HG03439 (cell line): ENCODE results near the gene PCSK4.
"Not testable (repeated sequence)": the region's sequence is repeated elsewhere in the genome, so short reads cannot be mapped to it uniquely, and the experiment has no call there.

Source experiments
- ATAC-seq: cut with Tn5 transposase; IDR thresholded peaks from one replicate; pipeline ENCODE4 v1.9.1; 2021; ENCODE audit warnings: mild to moderate bottlenecking, moderate library complexity; ENCODE audit not compliant: unreplicated experiment

The PCSK4 gene

DNA sequence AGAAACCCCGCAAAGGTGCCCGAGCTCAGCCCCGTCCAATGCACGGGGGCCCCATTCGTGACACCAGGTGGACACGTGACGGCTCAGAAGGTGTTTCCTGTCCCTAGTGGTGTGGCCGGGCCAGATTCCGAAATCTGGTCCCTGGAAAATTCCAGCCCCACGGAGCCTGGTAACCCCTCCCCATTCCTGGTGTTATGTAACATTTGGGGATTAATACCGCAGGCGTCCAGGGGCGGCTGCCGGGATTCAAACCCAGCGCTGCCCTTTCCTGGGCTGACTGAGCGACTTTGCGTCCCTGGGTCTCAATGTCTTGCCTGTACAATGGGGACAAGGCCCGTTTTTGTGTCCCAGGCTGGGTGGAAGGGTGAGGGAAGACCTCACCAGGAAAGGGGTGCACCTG is 32.7 kb upstream of the PCSK4 start:
- ATAC-seq = no peak

DNA sequence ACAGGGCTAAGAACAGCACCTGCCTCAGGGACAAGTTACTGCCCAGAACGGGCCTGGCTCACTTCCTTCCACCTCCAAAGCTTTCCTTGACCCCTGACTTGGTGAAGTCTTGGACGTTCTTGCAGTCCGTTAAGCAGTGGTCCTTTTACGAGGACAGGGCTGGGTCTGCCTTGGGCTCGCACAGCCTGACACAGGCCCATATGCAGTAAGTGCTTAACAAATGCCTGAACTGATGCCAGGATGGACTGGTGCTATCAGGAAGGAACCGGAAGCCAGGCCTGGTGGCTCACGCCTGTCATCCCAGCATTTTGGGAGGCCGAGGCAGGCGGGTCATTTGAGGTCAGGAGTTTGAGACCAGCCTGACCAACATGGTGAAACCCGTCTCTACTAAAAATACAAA is 31.9 kb upstream of the PCSK4 start:
- ATAC-seq = no peak

DNA sequence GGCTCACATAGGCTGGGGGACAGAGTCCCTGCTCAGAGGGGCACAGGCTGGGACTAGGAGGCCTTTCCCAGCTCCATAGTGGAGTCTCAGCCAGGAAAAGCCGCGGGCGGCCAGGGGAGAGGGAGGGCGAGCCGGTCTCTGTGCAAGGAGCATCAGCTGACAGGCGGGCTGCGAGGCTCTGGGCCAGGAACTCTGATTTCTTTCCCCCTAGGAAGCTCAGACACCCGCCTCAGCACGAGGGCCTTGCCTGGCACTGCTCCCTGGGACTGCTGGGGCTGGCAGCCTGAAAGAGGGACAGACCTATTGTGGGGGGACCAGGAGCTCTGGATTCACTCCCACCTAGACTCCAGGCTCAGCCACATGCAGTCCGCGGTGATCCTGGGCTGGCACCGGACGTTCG is 31.5 kb upstream of the PCSK4 start:
- ATAC-seq = no peak

DNA sequence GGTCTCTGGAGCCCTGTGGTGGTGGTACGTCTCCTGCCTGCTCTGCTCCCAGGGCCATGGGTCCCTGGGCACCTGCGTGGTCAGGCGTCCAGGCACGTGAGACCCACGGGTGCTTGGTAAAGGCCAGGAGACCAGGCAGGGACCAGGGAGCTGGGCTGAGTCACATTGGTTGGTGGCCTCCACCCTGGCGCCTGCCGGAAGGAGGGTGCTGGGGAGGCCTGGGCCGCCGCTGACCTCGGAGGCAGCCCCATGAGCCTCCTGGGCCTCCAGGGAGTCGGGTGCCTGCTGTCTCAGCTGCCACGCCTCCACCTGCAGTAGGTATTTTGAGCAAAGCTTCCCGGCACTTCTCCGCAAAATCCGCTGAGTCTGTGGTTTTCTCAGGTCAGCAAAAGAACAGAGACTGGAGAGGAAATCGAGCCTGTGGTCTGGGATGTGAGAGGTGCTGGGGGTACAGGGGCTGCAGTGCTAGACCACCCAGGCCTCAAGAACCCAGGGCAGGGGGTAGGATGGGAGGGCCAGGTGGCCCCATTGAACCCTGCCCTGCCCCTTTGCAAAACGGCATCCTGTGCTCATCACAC is 30.1 kb upstream of the PCSK4 start:
- ATAC-seq = no peak

DNA sequence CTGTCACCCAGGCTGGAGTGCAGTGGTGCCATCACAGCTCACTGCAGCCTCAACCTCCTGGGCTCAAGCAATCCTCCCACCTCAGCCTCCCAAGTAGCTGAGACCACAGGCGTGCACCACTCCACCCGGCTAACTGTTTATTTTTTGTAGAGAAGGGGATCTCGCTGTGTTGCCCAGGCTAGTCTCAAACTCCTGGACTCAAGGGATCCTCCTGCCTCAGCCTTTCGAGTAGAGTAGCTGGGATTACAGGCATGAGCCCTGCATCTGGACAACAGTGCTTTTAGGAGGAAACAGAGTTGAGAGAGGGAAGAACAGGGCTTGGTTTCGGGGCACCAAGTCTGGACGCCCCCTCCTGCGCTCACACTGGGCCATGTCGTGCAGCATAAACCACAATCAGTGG is 29.7 kb upstream of the PCSK4 start:
- not testable (repeated sequence) for ATAC-seq

DNA sequence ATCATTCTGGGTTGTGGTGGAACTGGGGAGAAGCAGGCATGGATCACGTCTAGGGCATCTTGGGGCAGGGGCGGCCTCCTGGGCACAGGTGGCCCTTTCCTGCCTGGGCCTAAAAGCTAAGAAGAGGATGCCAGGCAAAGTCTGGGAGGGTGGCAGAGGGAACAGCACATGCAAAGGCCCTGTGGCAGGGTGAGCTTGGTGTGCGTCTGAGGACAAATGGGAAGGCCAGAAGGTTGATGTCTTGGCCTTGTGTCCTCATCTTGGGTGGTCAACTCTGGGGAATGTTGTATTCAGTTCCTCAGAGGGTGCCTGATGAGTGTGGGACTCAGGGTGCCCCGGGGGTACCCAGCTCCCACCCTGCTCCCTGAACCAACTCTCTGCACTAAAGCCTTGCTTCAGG is 28.3 kb upstream of the PCSK4 start:
- ATAC-seq = no peak

DNA sequence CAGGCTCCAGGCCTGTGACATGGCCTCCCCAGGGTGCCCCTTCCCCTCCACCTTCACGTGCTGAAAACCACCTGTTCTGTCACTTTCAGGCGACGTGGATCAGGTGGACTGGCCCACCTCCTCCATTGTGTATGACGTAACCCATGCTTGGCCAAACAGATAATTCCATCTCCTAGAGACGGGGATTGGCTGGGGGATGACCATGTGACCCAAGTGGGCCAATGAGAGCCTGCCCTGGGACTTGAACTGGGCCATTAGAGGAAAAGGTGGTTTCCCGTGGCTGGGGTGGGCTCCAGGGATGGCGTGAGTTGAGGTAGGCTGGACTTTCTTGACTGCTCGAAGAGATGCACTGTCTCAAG is 26.2 kb upstream of the PCSK4 start:
- ATAC-seq = no peak

DNA sequence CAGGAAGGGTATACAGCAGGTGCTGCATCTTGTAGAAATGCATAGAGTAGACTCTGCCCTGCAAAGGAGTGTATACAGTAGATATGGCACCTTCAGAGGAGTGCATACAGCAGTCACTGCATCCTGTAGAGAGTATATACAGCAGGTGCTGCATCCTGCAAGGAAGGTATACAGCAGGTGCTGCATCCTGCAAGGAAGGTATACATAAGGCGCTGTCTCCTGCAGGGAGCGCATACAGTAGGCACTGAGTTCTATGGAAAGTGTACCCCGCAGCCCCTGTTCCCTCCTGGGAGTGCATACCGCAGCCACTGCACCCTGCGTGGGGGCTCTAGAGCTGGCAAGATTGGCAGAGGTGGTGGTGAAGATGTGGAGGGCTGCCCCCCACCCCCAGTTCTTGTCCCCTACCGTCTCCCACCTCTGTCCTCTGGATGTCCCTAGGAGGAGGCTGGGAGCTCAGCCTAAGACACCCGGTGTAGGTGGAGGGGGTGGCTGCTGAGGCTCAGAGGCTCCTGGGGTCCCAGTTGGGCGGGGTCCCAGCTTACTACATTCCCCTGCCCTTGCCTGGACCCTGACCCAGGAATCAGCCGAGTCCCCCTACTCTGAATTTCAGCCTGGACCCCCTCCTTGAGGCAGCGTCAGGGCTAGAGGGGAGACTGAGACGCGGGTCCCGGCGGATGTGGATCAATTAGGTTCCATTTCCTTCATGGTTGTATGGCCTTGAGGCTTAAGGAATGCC is 25.0 kb upstream of the PCSK4 start:
- no peak for ATAC-seq

DNA sequence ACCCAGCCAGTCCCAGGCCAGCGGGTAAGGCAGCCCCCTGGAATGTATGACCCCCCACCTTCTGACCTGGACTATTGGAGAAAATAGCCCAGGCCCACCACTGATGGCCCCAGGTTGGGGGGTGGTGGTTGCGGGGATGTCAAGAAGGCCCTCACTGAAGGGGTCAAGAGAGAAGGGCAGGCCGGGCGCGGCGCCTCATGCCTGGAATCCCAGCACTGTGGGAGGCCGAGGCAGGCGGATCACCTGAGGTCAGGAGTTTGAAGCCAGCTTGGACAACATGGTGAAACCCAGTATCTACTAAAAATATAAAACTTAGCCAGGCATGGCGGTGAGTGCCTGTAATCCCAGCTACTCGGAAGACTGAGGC is 24.1 kb upstream of the PCSK4 start:
- ATAC-seq = no peak

DNA sequence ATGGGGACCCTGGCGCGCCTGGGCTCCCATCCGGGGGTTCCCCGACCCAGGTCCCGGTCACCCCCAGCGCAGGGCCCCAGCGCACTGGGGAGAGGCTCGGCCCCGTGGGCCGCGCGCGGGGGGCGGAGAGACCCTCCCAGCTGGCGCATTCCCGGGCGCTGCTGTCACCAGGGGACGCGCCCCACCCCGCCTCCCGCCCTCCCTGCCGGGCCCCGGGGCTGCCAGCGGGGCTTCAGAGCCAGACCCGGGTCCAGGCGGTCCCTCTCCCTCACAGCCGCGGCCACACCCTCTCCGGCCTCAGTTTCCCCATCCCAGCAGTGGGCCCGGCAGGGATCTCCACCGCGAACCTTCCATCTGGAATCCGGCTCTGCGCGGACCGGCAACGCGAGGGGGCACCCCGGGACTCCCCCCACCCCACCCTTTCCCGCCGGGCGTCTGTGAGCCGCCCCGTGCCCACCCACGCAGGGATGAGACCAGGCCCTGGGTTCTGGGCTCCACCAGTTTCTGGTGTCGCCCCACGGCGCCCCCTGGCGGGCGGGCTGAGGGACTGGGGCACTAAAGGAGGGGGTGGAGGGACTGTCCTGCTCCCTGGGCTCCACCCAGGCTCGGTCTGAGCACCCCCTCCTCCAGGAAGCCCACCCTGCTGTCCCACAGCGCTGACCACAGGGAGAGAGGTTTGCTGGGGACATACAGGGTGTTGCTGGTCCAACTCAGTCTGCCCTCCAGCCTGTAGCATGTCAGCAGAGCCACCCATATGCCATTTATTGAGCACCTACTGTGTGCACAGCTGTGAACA is 23.5 kb upstream of the PCSK4 start:
- ATAC-seq = no peak

DNA sequence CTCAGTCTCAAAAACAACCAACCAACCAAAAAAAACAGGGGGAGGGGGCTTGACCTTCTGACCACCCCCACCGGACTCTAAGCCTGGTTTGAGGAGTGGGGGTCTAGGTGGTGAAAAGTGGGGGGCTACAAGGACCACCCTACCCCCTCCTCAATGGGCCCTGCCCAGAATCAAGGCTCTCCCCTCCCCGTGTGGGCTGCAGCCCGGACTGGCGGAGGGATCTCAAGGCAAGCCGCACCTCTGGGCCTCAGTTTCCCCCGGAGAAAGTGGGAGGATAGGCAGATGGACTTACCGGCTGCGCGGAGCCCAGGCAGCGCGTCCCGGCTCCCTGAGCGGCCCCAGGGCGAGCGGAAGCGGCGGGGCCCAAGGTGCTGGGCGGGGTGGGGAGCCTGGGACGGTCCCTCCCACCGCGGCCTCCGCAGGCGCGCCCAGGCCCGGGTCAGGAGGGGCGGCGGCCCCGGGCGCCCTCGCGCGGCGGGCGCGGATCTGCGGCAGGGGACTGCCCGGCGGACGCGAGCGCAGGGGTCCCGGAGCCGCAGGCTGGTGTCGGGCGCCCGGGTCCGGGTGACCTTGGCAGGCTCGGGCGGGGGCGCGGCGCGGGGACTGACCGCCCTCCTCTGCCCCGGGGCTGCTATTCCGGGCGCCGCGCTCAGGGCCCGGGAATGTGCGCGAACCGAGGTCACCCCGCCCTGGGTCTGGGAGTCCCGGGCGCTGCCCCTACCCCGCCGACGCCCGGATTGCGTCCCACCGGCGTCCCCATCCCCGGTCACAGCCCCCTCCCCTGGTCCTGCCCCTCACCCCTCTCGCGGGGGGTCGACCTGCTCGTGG is 22.7 kb upstream of the PCSK4 start, which contains the start of gene ADAMTSL5:
TSS of gene ADAMTSL5 (minus strand) at position 349 of the 828 bp plus-strand sequence. CDS start 2,076 bp downstream, outside the sequence.
- ATAC-seq = no peak

DNA sequence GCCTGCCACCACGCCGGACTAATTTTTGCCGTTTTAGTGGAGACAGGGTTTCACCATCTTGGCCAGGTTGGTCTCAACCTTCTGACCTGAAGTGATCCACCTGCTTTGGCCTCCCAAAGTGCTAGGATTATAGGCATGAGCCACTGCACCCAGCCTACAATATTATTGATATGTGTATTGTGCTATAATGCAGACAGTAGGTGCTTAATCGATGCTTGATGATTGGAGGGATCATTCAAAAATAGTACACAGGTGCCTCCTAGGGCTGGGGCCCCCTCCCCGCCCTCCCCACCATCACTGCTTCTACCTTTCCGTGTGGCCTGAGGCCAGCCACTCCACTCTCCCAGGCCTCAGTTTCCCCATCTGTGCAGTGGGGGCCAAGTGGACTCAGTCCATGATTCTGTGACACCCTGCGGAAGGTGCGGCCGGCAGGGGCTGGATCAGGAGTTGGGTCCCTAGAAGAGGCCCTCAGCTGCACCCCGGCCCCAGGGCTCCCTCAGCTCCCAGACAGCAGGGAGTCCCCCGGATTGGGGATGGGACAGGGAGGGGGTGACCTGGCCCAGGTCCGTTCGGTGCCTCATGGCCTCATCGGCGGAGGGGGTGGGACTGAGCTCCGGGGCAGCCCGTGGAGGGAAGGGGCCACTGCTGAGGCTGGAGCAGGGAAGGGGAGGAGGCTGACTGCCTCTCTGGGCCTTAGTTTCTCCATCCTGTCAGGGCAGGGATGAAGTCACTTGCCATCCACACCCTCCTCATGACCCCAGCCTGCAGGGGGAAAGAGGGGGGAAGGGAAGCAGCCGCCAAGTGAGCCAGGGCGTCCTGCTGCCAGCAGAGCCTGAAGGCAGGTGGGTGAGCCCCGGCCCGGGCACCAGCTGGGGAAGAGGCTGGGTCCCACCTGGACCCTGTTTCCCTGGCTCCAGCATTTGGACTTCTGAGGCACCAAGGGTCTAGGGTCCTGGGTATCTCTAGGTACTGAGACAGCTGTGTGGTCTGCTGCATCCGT is 21.5 kb upstream of the PCSK4 start:
- ATAC-seq = no peak

DNA sequence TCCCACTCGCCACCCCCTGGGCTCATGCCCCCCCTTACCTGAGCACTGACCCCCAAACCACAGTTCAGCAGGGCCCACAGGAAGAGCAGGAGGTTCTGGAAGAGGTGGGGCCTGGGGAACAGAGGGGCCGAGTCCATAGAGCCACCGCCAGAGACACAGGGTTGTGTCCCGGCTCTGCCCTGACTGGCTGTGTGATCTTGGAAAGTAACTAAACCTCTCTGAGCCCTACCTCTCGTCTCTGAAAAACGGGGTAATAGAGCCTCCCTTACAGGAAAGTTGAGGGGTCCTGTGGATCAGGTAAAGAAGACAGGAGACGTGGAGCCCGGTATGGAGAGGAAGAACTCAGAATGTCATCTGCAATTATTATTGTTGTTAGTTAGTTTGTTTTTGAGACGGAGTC is 20.7 kb upstream of the PCSK4 start:
- ATAC-seq = no peak

DNA sequence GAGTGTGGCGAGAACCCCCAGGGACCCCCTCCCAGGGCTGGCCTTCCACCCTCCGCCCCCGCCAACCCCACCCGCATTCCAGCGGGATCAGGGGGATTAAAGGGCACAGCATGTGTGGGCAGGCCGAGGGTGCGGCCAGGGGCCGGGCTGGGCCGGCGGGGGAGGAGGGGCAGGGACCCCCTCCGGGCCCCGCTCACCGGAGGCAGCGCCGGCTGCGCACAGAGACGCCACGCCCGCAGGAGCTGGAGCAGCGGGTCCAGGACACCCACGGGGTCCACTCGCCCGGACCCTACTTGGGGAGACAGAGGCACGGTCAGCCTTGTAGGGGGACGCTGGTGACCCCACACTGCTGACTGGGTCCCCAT is 20.3 kb upstream of the PCSK4 start:
- no peak for ATAC-seq

DNA sequence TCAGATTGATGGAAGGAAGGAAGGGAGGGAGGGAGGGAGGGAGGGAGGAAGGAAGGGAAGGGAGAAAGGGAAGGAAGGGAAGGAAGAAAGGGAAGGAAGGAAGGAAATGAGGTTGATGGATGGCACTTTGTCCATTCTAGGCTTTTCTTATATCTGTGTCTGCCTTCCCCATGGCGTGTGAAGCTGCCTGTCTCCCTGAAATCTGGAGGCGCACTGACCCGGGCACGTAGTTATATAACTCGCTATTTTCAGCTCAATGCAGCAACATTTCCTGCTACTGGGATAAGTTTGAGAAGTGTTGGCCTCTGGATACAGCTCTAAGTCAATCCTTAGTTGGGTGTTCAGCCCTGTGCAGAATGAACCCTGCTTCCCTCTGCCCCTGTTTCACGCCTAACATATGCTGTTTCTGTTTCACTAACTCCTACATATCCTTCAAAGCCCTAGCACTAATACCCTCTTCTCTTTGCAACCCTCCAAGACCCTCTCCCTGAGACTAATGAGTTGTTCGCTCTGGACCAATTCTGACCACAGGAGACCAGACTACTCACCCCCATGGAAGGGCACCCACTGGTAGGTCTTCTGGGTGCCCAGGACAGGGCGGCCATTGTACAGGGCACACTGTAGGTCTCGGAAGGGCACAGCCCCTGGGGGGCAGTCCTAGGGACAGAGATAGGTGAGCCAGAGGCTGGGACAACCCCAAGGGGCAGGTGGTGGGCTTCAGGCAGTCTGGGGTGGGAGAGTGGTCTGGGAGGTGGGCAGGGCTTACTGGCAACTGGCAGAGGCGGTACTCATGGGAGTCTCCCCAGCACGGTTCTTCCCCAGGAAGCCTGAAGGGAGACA is 19.7 kb upstream of the PCSK4 start:
- no peak for ATAC-seq

DNA sequence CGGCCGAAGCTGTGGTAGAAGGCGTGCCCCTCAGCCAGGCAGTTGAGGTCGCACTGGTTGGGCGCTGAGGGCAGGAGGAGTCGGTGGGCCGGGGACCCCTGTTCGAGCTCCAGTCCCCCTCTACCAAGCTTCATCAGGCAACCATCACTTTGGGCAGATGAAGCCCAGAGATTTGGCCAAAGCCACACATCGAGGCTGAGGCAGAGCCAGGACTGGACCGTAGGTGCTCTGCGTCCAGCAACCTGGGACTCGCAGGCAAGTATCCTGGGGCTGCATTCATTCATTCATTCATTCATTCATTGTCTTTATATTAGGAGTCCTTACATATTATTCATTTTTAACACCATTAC is 18.3 kb upstream of the PCSK4 start:
- no peak for ATAC-seq

DNA sequence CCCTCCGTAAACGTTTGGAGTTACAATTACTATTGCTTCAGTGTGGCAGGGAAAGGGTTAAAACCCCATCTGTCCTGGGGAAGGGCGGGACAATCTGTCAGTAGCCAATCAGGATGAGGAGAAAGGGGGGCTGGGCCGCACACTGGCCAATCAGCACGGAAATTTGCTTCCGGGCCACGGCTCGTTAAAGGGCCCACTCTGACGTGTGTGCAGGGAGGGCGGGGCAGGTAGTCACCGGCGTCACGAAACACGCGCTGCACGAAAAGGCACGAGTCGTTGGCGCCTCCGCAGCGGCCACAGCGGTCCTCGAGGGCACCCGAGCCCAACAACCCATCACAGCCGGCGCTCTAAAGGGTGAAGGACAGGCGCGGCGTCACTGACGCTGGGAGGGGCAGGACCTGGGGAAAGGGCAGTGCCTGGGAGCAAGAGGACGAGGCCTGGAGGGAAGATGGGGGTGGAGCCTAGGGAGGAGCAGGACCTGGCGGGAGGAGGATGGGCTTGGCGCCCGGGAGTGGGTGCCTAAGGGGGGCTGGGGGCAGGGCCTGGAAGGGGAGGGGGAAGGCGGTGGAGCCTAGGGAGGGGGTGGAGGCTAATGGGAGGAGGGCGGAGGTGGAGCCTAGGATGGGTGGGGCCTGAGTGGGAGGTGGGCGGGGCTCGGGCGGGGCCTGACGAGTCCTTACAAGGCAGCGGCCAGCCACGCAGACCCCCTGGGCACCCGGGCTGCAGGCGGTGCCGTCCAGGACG is 17.8 kb upstream of the PCSK4 start:
- ATAC-seq = no peak

DNA sequence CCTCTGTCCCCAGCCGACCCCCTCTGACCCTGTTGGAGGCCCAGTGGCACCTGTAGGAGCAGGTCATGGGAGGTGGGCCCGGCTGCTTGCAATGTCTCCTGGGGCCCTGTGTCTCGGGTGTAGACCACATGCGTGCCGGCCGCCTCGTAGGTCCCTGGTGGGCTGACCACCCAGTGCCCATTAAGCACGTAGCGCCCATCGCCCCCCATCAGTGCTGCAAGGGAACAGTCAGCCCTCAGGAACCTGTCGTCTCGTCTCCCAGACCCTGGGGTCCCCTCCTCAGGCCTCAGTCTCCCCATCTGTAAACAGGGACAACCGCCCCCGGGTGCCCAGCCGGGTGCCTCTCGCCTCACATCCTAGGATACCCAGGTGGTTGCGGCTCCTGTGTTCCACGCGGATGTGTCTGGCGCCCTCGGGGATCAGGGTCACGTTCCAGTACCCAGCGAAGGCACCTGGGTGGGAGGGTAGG is 17.1 kb upstream of the PCSK4 start:
- ATAC-seq = no peak
